GM23338 (cell line): ENCODE results near the gene EMD. TPM values are rescaled to one million over a fixed set of nuclear protein-coding genes. Genes with fewer than 3 reads are reported as not detected.

Source experiments
- ATAC-seq: fragments of 200-7000 bp; cut with Tn5 transposase; 3 replicates; pipeline ENCODE4 v1.9.1; 2020
- DNase-seq: peaks from one replicate; pipeline ENCODE4 v3.0.0-alpha.2; 2015; ENCODE audit warnings: low spot score
- H2AFZ ChIP-seq: fragments of 200-600 bp; sonication (generic); 2 replicates; pipeline ENCODE4 v1.8.0; 2016; ENCODE audit warnings: antibody characterized with exemption, mild to moderate bottlenecking, moderate library complexity
- H3F3A ChIP-seq: fragments of 200-600 bp; sonication (generic); replicated peaks from 2 replicates; pipeline ENCODE4 v1.8.0; 2017; ENCODE audit warnings: antibody characterized with exemption, mixed run types, low read depth
- H3K27ac ChIP-seq: fragments of 200-600 bp; sonication (generic); 2 replicates; pipeline ENCODE4 v1.6.1; 2016; ENCODE audit warnings: low read depth
- H3K27me3 ChIP-seq: fragments of 200-600 bp; sonication (generic); 2 replicates; pipeline ENCODE4 v1.8.0; 2016; ENCODE audit warnings: mild to moderate bottlenecking, mixed run types, moderate library complexity; ENCODE audit not compliant: insufficient read depth
- H3K36me3 ChIP-seq: fragments of 200-600 bp; sonication (generic); 2 replicates; pipeline ENCODE4 v1.8.0; 2016; ENCODE audit warnings: mild to moderate bottlenecking; ENCODE audit not compliant: insufficient read depth
- H3K4me1 ChIP-seq: fragments of 200-600 bp; sonication (generic); 2 replicates; pipeline ENCODE4 v1.8.0; 2016; ENCODE audit warnings: mild to moderate bottlenecking, moderate library complexity; ENCODE audit not compliant: insufficient read depth
- H3K4me2 ChIP-seq: fragments of 200-600 bp; sonication (generic); 2 replicates; pipeline ENCODE4 v1.7.1; 2017; ENCODE audit warnings: mixed run types
- H3K4me3 ChIP-seq: fragments of 200-600 bp; sonication (generic); 2 replicates; pipeline ENCODE4 v1.6.1; 2016; ENCODE audit warnings: mixed run types
- H3K79me2 ChIP-seq: fragments of 200-600 bp; sonication (generic); replicated peaks from 2 replicates; pipeline ENCODE4 v1.8.0; 2017; ENCODE audit warnings: mild to moderate bottlenecking; ENCODE audit not compliant: insufficient read depth
- H3K9me2 ChIP-seq: fragments of 200-600 bp; sonication (generic); 2 replicates; pipeline ENCODE4 v1.8.0; 2017; ENCODE audit not compliant: insufficient read depth
- H4K20me1 ChIP-seq: fragments of 200-600 bp; sonication (generic); replicated peaks from 2 replicates; pipeline ENCODE4 v1.8.0; 2017; ENCODE audit warnings: mild to moderate bottlenecking; ENCODE audit not compliant: insufficient read depth
- H3K27ac Mint-ChIP-seq: 2 replicates; pipeline ENCODE4 v1.8.0; 2020; ENCODE audit warnings: inconsistent platforms, mild to moderate bottlenecking, moderate library complexity, mixed read lengths
- H3K27me3 Mint-ChIP-seq: 3 replicates; pipeline ENCODE4 v1.8.0; 2022; ENCODE audit warnings: low read depth, mild to moderate bottlenecking, moderate library complexity, mixed read lengths, inconsistent platforms; ENCODE audit not compliant: insufficient read depth, poor library complexity
- H3K36me3 Mint-ChIP-seq: 3 replicates; pipeline ENCODE4 v1.8.0; 2021; ENCODE audit warnings: low read depth, mild to moderate bottlenecking, inconsistent platforms, moderate library complexity, mixed read lengths
- H3K4me1 Mint-ChIP-seq: 3 replicates; pipeline ENCODE4 v1.8.0; 2020; ENCODE audit warnings: mild to moderate bottlenecking, inconsistent platforms, mixed read lengths
- H3K4me3 Mint-ChIP-seq: 3 replicates; pipeline ENCODE4 v1.8.0; 2021; ENCODE audit warnings: moderate library complexity, mild to moderate bottlenecking, inconsistent platforms, mixed read lengths
- H3K9me3 Mint-ChIP-seq: 3 replicates; pipeline ENCODE4 v1.8.0; 2020; ENCODE audit warnings: moderate library complexity, mild to moderate bottlenecking, inconsistent platforms, mixed read lengths
- ETS1 ChIP-seq: IDR thresholded peaks from 2 replicates; pipeline ENCODE4 v1.6.1; 2016; ENCODE audit warnings: antibody characterized with exemption
- NANOG ChIP-seq: IDR thresholded peaks from 2 replicates; pipeline ENCODE4 v1.6.1; 2016; ENCODE audit warnings: antibody characterized with exemption, borderline replicate concordance
- polyA plus RNA-seq: library from polyadenylated mRNA; unstranded; fragments of >200 nt; fragmentation: Nextera tagmentation; extraction: Ambion mirVana; gene quantifications from 2 replicates; pipeline ENCODE4 v1.2.1, GENCODE V29; 2016
- total RNA-seq: library from RNA; depleted of rRNA; stranded (reverse); fragments of >200 nt; shearing (Covaris generic); gene quantifications from 2 replicates; pipeline ENCODE4 v1.2.3, GENCODE V29; 2014
- TF ChIP-seq, protein P1 (sequence below): IDR thresholded peaks from one replicate; pipeline ENCODE4 v1.6.1; 2018; ENCODE audit warnings: antibody characterized with exemption; ENCODE audit not compliant: unreplicated experiment
- TF ChIP-seq, protein P2 (sequence below), 2 experiments: fragments of 200-600 bp in 1 of 2; sonication (generic) in 1 of 2; conservative IDR thresholded peaks; 2 replicates each; pipeline versions ENCODE4 v1.5.1 to v1.6.1; 2016 to 2017; ENCODE audit warnings: antibody characterized with exemption in 2 of 2, low read depth in 2 of 2, mild to moderate bottlenecking in 2 of 2, moderate library complexity in 1 of 2
- TF ChIP-seq, protein P3 (sequence below): fragments of 250-450 bp; sonication (Bioruptor Pico); IDR thresholded peaks from 2 replicates; pipeline ENCODE4 v1.5.0; 2020; ENCODE audit warnings: mild to moderate bottlenecking, moderate library complexity

EMD gene
- total and polyA plus RNA-seq, 2 experiments from 2014 or later, result 74.2 to 78.6 TPM

- TF ChIP-seq, protein P1, sequence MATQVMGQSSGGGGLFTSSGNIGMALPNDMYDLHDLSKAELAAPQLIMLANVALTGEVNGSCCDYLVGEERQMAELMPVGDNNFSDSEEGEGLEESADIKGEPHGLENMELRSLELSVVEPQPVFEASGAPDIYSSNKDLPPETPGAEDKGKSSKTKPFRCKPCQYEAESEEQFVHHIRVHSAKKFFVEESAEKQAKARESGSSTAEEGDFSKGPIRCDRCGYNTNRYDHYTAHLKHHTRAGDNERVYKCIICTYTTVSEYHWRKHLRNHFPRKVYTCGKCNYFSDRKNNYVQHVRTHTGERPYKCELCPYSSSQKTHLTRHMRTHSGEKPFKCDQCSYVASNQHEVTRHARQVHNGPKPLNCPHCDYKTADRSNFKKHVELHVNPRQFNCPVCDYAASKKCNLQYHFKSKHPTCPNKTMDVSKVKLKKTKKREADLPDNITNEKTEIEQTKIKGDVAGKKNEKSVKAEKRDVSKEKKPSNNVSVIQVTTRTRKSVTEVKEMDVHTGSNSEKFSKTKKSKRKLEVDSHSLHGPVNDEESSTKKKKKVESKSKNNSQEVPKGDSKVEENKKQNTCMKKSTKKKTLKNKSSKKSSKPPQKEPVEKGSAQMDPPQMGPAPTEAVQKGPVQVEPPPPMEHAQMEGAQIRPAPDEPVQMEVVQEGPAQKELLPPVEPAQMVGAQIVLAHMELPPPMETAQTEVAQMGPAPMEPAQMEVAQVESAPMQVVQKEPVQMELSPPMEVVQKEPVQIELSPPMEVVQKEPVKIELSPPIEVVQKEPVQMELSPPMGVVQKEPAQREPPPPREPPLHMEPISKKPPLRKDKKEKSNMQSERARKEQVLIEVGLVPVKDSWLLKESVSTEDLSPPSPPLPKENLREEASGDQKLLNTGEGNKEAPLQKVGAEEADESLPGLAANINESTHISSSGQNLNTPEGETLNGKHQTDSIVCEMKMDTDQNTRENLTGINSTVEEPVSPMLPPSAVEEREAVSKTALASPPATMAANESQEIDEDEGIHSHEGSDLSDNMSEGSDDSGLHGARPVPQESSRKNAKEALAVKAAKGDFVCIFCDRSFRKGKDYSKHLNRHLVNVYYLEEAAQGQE, result no peak
- TF ChIP-seq ETS1, result no peak
Measured at GRCh38 chrX:154356596-154356995, 22.5 kb upstream of the EMD start (continued).

- Histone ChIP-seq H3K4me3 (no peak overlapping the region), H4K20me1 (no peaks in the 10 kb centered on the region), H3K27ac (no peak overlapping the region), H3K36me3 (peaks cover 22% of the 10 kb centered on the region), H3F3A (peaks cover 6% of the 10 kb centered on the region), H3K4me1 (no peaks in the 10 kb centered on the region), H3K27me3 (no peaks in the 10 kb centered on the region), H3K9me2 (no peaks in the 10 kb centered on the region), H3K79me2 (0 out of 2 replicates have a peak, but pooled peaks cover 6% of the 10 kb centered on the region), H3K4me2 (no peak overlapping the region), H2AFZ (no peak overlapping the region)
- Mint-ChIP-seq H3K27me3 (peaks cover 5% of the 10 kb centered on the region), H3K4me1 (no peaks in the 10 kb centered on the region; the same call in 2 of the 3 replicates), H3K36me3 (peaks cover 72% of the 10 kb centered on the region), H3K27ac (no peak overlapping the region), H3K9me3 (no peaks in the 10 kb centered on the region; the same call in 2 of the 3 replicates), H3K4me3 (no peak overlapping the region)
- no peak for ATAC-seq
- no peak for DNase-seq
- no peak for TF ChIP-seq NANOG
- TF ChIP-seq, protein P2, sequence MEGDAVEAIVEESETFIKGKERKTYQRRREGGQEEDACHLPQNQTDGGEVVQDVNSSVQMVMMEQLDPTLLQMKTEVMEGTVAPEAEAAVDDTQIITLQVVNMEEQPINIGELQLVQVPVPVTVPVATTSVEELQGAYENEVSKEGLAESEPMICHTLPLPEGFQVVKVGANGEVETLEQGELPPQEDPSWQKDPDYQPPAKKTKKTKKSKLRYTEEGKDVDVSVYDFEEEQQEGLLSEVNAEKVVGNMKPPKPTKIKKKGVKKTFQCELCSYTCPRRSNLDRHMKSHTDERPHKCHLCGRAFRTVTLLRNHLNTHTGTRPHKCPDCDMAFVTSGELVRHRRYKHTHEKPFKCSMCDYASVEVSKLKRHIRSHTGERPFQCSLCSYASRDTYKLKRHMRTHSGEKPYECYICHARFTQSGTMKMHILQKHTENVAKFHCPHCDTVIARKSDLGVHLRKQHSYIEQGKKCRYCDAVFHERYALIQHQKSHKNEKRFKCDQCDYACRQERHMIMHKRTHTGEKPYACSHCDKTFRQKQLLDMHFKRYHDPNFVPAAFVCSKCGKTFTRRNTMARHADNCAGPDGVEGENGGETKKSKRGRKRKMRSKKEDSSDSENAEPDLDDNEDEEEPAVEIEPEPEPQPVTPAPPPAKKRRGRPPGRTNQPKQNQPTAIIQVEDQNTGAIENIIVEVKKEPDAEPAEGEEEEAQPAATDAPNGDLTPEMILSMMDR (conservative IDR thresholded peaks at IDR 0.05; ENCODE audit: low read depth in 2 of 2), result no peak
- TF ChIP-seq, protein P3, sequence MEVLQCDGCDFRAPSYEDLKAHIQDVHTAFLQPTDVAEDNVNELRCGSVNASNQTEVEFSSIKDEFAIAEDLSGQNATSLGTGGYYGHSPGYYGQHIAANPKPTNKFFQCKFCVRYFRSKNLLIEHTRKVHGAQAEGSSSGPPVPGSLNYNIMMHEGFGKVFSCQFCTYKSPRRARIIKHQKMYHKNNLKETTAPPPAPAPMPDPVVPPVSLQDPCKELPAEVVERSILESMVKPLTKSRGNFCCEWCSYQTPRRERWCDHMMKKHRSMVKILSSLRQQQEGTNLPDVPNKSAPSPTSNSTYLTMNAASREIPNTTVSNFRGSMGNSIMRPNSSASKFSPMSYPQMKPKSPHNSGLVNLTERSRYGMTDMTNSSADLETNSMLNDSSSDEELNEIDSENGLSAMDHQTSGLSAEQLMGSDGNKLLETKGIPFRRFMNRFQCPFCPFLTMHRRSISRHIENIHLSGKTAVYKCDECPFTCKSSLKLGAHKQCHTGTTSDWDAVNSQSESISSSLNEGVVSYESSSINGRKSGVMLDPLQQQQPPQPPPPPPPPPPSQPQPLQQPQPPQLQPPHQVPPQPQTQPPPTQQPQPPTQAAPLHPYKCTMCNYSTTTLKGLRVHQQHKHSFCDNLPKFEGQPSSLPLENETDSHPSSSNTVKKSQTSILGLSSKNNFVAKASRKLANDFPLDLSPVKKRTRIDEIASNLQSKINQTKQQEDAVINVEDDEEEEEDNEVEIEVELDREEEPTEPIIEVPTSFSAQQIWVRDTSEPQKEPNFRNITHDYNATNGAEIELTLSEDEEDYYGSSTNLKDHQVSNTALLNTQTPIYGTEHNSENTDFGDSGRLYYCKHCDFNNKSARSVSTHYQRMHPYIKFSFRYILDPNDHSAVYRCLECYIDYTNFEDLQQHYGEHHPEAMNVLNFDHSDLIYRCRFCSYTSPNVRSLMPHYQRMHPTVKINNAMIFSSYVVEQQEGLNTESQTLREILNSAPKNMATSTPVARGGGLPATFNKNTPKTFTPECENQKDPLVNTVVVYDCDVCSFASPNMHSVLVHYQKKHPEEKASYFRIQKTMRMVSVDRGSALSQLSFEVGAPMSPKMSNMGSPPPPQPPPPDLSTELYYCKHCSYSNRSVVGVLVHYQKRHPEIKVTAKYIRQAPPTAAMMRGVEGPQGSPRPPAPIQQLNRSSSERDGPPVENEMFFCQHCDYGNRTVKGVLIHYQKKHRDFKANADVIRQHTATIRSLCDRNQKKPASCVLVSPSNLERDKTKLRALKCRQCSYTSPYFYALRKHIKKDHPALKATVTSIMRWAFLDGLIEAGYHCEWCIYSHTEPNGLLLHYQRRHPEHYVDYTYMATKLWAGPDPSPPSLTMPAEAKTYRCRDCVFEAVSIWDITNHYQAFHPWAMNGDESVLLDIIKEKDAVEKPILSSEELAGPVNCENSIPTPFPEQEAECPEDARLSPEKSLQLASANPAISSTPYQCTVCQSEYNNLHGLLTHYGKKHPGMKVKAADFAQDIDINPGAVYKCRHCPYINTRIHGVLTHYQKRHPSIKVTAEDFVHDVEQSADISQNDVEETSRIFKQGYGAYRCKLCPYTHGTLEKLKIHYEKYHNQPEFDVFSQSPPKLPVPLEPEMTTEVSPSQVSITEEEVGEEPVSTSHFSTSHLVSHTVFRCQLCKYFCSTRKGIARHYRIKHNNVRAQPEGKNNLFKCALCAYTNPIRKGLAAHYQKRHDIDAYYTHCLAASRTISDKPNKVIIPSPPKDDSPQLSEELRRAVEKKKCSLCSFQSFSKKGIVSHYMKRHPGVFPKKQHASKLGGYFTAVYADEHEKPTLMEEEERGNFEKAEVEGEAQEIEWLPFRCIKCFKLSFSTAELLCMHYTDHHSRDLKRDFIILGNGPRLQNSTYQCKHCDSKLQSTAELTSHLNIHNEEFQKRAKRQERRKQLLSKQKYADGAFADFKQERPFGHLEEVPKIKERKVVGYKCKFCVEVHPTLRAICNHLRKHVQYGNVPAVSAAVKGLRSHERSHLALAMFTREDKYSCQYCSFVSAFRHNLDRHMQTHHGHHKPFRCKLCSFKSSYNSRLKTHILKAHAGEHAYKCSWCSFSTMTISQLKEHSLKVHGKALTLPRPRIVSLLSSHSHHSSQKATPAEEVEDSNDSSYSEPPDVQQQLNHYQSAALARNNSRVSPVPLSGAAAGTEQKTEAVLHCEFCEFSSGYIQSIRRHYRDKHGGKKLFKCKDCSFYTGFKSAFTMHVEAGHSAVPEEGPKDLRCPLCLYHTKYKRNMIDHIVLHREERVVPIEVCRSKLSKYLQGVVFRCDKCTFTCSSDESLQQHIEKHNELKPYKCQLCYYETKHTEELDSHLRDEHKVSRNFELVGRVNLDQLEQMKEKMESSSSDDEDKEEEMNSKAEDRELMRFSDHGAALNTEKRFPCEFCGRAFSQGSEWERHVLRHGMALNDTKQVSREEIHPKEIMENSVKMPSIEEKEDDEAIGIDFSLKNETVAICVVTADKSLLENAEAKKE (CRISPR knock-in tag), result no peak
- TF ChIP-seq, protein P1, result no peak
Measured at GRCh38 chrX:154357205-154357604, 21.9 kb upstream of the EMD start.
